22Rv1 (cell line): ENCODE results near the gene PAIP2.

Source experiments
- CTCF ChIP-seq: fragments of 450-650 bp; IDR thresholded peaks from 2 replicates; pipeline ENCODE4 v1.5.1; 2017; ENCODE audit warnings: mild to moderate bottlenecking
- ZFX ChIP-seq: fragments of 450-650 bp; IDR thresholded peaks from 2 replicates; pipeline ENCODE4 v1.6.1; 2017; ENCODE audit warnings: antibody characterized with exemption, borderline replicate concordance

- no peak for TF ChIP-seq CTCF
- TF ChIP-seq ZFX, result no peak
Measured at GRCh38 chr5:139293202-139293506, 48.5 kb upstream of the PAIP2 start.
